Measurements from ENCODE around the gene DNAJB1. TPM values are rescaled to one million over a fixed set of nuclear protein-coding genes. Genes with fewer than 3 reads are reported as not detected.
A peak's percentile ranks its signal among the peaks of the same experiment; 100 is the strongest.

Gene DNAJB1
- total and polyA plus RNA-seq, 2 of the 13 experiments (the other 11 are each of a cell fraction or from before 2014, with no cell fraction given): 87.5 to 97.3 TPM

DNA sequence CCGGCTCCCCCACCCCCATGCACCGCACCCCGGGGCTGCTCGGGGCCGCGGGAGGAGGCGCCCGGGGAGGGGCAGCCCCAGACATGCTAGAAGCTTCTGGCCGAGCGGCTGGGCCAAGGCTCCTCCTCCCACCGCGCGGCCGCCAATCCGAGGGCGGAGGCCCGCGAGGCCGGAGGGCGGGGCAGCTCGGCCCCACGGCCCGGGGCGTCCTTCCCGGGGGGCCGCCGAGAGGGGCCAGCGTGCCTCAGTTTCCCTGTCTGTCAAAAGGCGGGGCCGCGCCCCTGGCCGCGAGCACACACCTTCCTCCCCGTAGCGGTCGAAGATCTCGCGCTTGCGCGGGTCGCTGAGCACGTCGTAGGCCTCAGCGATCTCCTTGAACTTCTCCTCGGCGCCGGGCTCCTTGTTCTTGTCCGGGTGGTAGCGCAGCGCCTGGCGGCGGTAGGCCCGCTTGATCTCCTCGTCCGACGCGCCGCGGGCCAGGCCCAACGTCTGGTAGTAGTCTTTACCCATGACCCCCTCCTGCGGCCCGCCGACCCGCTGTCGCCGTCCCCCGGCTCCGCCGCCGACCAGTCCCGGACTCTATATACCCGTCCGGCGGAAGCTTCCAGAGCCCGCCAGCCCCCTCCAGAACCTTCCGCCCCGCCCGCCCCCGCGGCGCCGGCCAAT lies at the start of gene DNAJB1 (continued):
- TF ChIP-seq ZNF530 (CRISPR knock-in tag; IDR thresholded peaks at IDR 0.05; ENCODE audit: low read depth): 0 out of 2 replicates have a peak, but pooled peaks have one; percentile 70
- TF ChIP-seq, protein P1, sequence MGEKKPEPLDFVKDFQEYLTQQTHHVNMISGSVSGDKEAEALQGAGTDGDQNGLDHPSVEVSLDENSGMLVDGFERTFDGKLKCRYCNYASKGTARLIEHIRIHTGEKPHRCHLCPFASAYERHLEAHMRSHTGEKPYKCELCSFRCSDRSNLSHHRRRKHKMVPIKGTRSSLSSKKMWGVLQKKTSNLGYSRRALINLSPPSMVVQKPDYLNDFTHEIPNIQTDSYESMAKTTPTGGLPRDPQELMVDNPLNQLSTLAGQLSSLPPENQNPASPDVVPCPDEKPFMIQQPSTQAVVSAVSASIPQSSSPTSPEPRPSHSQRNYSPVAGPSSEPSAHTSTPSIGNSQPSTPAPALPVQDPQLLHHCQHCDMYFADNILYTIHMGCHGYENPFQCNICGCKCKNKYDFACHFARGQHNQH (CRISPR knock-in tag; IDR thresholded peaks at IDR 0.05): peak; percentile 64; the same call in 1 of the 2 replicates
- no peak for TF ChIP-seq RCOR2 (CRISPR knock-in tag; IDR thresholded peaks at IDR 0.05)
- TF ChIP-seq HNRNPK (IDR thresholded peaks at IDR 0.05; ENCODE audit: low read depth, low read length, poor library complexity, severe bottlenecking): peak; percentile 66
- peak; percentile 67; the same call in 1 of the 2 replicates for TF ChIP-seq ZNF788 (CRISPR knock-in tag; IDR thresholded peaks at IDR 0.05; ENCODE audit: borderline replicate concordance)
- no peak for TF ChIP-seq CEBPG (CRISPR knock-in tag; IDR thresholded peaks at IDR 0.05)
- no peak for TF ChIP-seq JUN (CRISPR knock-in tag; IDR thresholded peaks at IDR 0.05)
- TF ChIP-seq TBX2 (CRISPR knock-in tag; IDR thresholded peaks at IDR 0.05; ENCODE audit: borderline replicate concordance): peak; percentile 73
- no peak for TF ChIP-seq U2AF1 (optimal IDR thresholded peaks at IDR 0.05; ENCODE audit: low read depth, low read length)
- TF ChIP-seq ZNF496 (CRISPR knock-in tag; IDR thresholded peaks at IDR 0.05; ENCODE audit: insufficient replicate concordance): no peak
- no peak for TF ChIP-seq ZBTB38 (CRISPR knock-in tag; IDR thresholded peaks at IDR 0.05)
- TF ChIP-seq, protein P2, sequence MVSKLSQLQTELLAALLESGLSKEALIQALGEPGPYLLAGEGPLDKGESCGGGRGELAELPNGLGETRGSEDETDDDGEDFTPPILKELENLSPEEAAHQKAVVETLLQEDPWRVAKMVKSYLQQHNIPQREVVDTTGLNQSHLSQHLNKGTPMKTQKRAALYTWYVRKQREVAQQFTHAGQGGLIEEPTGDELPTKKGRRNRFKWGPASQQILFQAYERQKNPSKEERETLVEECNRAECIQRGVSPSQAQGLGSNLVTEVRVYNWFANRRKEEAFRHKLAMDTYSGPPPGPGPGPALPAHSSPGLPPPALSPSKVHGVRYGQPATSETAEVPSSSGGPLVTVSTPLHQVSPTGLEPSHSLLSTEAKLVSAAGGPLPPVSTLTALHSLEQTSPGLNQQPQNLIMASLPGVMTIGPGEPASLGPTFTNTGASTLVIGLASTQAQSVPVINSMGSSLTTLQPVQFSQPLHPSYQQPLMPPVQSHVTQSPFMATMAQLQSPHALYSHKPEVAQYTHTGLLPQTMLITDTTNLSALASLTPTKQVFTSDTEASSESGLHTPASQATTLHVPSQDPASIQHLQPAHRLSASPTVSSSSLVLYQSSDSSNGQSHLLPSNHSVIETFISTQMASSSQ (IDR thresholded peaks at IDR 0.05; ENCODE audit: low read depth): no peak
- TF ChIP-seq, protein P2 (CRISPR knock-in tag; IDR thresholded peaks at IDR 0.05; ENCODE audit: borderline replicate concordance): 0 out of 2 replicates have a peak, but pooled peaks have one; percentile 43
- TF ChIP-seq, protein P3, sequence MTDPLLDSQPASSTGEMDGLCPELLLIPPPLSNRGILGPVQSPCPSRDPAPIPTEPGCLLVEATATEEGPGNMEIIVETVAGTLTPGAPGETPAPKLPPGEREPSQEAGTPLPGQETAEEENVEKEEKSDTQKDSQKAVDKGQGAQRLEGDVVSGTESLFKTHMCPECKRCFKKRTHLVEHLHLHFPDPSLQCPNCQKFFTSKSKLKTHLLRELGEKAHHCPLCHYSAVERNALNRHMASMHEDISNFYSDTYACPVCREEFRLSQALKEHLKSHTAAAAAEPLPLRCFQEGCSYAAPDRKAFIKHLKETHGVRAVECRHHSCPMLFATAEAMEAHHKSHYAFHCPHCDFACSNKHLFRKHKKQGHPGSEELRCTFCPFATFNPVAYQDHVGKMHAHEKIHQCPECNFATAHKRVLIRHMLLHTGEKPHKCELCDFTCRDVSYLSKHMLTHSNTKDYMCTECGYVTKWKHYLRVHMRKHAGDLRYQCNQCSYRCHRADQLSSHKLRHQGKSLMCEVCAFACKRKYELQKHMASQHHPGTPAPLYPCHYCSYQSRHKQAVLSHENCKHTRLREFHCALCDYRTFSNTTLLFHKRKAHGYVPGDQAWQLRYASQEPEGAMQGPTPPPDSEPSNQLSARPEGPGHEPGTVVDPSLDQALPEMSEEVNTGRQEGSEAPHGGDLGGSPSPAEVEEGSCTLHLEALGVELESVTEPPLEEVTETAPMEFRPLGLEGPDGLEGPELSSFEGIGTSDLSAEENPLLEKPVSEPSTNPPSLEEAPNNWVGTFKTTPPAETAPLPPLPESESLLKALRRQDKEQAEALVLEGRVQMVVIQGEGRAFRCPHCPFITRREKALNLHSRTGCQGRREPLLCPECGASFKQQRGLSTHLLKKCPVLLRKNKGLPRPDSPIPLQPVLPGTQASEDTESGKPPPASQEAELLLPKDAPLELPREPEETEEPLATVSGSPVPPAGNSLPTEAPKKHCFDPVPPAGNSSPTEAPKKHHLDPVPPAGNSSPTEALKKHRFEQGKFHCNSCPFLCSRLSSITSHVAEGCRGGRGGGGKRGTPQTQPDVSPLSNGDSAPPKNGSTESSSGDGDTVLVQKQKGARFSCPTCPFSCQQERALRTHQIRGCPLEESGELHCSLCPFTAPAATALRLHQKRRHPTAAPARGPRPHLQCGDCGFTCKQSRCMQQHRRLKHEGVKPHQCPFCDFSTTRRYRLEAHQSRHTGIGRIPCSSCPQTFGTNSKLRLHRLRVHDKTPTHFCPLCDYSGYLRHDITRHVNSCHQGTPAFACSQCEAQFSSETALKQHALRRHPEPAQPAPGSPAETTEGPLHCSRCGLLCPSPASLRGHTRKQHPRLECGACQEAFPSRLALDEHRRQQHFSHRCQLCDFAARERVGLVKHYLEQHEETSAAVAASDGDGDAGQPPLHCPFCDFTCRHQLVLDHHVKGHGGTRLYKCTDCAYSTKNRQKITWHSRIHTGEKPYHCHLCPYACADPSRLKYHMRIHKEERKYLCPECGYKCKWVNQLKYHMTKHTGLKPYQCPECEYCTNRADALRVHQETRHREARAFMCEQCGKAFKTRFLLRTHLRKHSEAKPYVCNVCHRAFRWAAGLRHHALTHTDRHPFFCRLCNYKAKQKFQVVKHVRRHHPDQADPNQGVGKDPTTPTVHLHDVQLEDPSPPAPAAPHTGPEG (CRISPR knock-in tag; IDR thresholded peaks at IDR 0.05): peak; percentile 61; the same call in 1 of the 2 replicates
